ENCODE data around the gene ARHGEF1.
"Not testable (repeated sequence)": the region's sequence is repeated elsewhere in the genome, so short reads cannot be mapped to it uniquely, and the experiment has no call there.

ARHGEF1 gene

DNA sequence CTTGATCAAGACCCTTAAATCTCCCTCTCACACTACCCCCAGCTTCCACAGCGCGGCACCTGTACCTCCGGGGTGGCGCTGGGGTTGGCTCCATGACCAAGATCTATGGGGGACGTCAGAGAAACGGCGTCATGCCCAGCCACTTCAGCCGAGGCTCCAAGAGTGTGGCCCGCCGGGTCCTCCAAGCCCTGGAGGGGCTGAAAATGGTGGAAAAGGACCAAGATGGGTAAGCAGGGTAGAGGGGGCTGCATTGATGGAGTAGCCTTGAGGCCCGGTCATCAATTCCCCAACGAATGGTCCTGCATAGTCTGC, 14.0 kb upstream of the ARHGEF1 start:
- H3K4me3 ChIP-seq (replicated peaks; ENCODE audit: low read depth, low read length) = no peak overlapping the region

DNA sequence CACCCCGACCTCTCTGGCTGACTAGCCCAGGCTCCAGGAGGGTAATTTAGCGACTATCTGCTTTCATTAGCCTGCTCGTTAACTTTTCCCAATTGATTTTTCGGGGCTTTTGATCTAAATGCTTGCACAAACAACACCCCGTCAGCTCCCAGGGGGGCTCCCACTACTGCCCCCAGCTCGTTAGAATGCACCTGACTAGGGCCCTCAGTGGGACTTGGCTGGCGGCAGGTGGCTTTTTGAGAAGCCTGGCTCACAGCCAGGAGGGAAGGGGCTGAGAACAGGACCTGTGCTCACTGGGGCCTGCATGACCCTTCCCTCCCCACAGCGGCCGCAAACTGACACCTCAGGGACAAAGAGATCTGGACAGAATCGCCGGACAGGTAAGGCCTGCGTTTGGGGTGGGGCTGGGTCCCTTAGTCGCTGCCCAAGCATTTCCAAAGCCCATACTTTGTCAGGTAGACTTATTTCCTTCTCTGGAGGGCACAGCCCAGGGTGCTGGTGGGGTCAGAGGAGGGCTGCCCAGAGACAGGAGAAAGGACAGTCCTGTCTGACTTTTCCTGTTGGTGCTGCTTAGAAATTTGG, 13.5 kb upstream of the ARHGEF1 start:
- TF ChIP-seq, protein P1, sequence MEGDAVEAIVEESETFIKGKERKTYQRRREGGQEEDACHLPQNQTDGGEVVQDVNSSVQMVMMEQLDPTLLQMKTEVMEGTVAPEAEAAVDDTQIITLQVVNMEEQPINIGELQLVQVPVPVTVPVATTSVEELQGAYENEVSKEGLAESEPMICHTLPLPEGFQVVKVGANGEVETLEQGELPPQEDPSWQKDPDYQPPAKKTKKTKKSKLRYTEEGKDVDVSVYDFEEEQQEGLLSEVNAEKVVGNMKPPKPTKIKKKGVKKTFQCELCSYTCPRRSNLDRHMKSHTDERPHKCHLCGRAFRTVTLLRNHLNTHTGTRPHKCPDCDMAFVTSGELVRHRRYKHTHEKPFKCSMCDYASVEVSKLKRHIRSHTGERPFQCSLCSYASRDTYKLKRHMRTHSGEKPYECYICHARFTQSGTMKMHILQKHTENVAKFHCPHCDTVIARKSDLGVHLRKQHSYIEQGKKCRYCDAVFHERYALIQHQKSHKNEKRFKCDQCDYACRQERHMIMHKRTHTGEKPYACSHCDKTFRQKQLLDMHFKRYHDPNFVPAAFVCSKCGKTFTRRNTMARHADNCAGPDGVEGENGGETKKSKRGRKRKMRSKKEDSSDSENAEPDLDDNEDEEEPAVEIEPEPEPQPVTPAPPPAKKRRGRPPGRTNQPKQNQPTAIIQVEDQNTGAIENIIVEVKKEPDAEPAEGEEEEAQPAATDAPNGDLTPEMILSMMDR (IDR thresholded peaks at IDR 0.05; ENCODE audit: low read depth, low read length, missing control alignments) = no peak
- no peak overlapping the region for H3K4me3 ChIP-seq (replicated peaks; ENCODE audit: low read depth, low read length)
- no peak for DNase-seq (ENCODE audit: extremely low read depth, low read depth)

More for the DNA sequence above, 14.0 kb upstream of the ARHGEF1 start:
- TF ChIP-seq, protein P1 (IDR thresholded peaks at IDR 0.05; ENCODE audit: low read depth, low read length, missing control alignments) = no peak
- DNase-seq (ENCODE audit: extremely low read depth, low read depth) = no peak

DNA sequence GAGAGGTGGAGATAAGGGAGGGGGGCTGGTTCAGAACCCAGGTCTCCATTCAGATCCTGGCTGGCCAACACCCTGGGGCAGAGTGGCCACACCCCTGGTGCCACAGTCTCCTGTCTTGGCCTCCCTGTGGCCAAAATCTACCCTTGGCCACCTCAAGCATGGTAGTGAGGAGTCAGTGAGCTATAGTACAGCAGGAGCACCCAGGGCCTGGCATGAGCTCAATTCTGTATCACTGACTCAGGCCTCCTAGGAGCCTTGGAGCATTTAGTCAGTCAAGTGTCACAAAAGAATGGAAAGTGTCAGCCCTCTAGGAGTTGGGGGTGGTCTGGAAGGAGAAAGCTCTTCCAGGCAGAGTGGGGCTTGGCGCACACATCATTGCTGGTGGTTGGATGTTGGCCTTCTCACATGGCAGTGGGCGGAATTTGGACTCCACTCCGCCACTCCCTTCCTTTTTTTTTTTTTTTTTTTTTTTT, 12.5 kb upstream of the ARHGEF1 start:
- TF ChIP-seq, protein P1 (IDR thresholded peaks at IDR 0.05; ENCODE audit: low read depth, low read length, missing control alignments) = no peak
- no peak overlapping the region for H3K4me3 ChIP-seq (replicated peaks; ENCODE audit: low read depth, low read length)
- no peak for DNase-seq (ENCODE audit: extremely low read depth, low read depth)

DNA sequence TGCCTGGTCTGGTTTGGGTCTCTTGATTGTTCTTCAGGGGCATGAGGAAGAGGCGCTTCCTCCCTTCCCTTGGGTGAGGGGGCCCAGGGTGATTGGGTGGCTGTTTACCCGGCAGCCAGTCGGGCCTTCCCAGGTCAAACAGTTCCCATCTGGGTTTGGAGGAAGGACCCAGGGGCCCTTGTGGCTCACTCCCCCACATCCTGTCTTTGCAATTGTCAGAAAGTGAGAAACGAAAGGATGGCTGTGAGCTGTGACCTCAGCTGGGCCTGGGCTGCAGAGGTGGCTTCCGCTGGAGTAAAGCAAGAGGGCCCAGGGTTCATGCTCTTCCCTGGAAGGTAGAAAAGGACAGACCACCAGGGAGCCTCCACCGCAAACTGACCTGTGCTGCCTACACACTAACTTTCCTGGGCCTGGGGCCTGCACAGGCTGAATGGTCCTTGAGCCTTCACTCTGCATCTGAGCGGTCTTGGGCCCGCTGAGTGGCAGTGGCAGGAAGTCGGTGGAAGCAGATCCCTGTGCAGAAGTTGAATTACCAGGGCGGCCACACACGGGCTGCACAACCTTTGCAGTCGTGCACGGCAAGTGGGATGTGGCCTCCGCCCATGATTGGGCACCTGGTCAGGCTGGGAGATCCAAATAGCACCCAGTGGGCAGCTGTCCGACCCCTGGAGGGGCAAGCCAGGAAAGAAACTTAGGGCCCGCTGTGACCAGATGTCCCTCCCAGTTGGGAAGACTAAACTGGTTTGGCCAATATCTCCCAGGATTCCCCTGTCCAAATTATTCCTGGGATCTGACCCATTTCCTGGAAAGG, 11.2 kb upstream of the ARHGEF1 start:
- TF ChIP-seq, protein P1 (IDR thresholded peaks at IDR 0.05; ENCODE audit: low read depth, low read length, missing control alignments) = no peak
- no peak for DNase-seq (ENCODE audit: extremely low read depth, low read depth)
- H3K4me3 ChIP-seq (replicated peaks; ENCODE audit: low read depth, low read length) = no peak overlapping the region

DNA sequence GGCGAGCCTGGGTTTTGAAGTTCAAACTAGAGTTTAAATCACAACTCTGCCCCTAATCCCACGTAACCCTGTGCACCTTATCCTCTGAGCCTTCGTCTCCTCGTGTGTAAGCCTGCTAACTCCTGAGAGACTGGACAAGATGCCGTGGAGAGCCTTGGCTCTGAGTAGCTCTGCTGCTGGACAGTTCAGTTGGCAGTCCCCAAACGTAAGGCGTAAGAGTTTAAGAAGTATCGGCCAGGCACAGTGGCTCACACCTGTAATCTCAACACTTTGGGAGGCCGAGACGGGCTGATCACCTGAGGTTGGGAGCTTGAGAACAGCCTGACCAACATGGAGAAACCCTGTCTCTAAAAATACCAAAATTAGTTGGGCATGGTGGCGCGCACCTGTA, 10.6 kb upstream of the ARHGEF1 start:
- no peak for DNase-seq (ENCODE audit: extremely low read depth, low read depth)
- H3K4me3 ChIP-seq (replicated peaks; ENCODE audit: low read depth, low read length) = no peak overlapping the region

DNA sequence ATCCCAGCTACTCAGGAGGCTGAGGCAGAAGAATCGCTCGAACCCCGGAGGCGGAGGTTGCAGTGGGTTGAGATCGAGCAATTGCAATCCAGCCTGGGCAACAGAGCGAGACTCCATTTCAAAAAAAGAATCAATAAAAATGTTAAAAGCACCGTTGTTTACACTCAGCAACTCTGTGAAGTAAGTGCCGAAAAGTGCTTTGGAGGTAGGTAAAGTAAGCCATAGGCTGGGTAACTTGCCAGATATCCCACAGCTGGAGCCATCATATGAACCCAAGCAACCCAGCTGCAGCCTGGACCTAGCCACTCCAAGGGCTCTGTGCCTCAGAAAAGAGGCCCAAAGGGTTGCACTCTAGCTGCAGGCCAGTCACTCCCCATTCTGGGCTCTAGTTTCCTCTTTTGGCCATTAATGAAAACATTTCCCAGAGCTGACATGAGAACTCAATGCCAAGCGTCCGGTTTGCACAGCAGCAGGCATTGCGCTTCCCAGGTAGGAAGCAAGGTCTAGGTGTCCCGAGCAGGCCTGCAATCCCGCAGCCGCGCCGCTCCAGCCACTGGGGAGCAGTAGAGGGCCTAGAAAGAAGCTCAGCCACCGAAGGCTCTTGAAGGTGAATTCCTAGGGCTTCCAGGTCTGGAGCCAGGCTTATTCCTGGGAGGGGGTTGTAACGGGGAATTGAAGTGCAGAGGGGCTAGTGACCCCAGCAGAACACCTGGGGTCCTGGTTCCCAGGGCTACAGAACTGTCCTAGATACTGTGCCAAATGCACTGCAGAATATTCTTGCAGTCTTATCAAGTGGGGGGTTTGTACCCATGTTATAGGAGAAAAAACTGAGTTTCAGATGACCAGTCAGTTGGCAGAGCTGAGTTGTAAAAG, 10.0 kb upstream of the ARHGEF1 start:
- no peak for DNase-seq (ENCODE audit: extremely low read depth, low read depth)
- no peak overlapping the region for H3K4me3 ChIP-seq (replicated peaks; ENCODE audit: low read depth, low read length)
- TF ChIP-seq, protein P1 (IDR thresholded peaks at IDR 0.05; ENCODE audit: low read depth, low read length, missing control alignments) = peak; percentile 73

More for the DNA sequence above, 10.6 kb upstream of the ARHGEF1 start:
- TF ChIP-seq, protein P1 (IDR thresholded peaks at IDR 0.05; ENCODE audit: low read depth, low read length, missing control alignments) = no peak

DNA sequence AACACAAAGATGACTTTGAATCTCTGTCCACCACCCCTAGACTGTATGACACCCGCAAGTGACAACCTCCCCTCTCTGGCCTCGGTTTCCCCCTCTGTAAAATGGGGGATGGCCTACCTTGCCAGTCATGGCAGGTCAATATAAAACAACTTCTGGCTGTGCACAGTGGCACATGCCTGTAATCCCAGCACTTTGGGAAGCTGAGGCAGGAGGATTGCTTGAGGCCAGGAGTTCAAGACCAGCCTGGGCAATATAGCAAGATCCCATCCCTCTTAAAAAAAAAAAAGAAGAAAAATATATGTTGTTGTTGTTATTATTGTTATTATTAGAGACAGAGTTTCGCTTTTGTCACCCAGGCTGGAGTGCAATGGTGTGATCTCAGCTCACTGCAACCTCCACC, 7.0 kb upstream of the ARHGEF1 start:
- H3K4me3 ChIP-seq (replicated peaks; ENCODE audit: low read depth, low read length); DNase-seq (ENCODE audit: extremely low read depth, low read depth): not testable (repeated sequence)
